Hindlimb muscle (tissue), 1 donor: Measurements from ENCODE around the gene FGFRL1. TPM values are rescaled to one million over a fixed set of nuclear protein-coding genes. Genes with fewer than 3 reads are reported as not detected.
"Not testable (repeated sequence)": the region's sequence is repeated elsewhere in the genome, so short reads cannot be mapped to it uniquely, and the experiment has no call there.

ENCODE experiments used
- DNase-seq: peaks from one replicate; pipeline ENCODE4 v3.0.0-alpha.2; 2013
- polyA plus RNA-seq: library from polyadenylated mRNA; unstranded; fragments of 120-200 nt; gene quantifications from one replicate; pipeline ENCODE4 v1.2.1, GENCODE V29; 2013; ENCODE audit not compliant: insufficient read length

FGFRL1 gene
- polyA plus RNA-seq, 1 donor, result 297 TPM

DNA sequence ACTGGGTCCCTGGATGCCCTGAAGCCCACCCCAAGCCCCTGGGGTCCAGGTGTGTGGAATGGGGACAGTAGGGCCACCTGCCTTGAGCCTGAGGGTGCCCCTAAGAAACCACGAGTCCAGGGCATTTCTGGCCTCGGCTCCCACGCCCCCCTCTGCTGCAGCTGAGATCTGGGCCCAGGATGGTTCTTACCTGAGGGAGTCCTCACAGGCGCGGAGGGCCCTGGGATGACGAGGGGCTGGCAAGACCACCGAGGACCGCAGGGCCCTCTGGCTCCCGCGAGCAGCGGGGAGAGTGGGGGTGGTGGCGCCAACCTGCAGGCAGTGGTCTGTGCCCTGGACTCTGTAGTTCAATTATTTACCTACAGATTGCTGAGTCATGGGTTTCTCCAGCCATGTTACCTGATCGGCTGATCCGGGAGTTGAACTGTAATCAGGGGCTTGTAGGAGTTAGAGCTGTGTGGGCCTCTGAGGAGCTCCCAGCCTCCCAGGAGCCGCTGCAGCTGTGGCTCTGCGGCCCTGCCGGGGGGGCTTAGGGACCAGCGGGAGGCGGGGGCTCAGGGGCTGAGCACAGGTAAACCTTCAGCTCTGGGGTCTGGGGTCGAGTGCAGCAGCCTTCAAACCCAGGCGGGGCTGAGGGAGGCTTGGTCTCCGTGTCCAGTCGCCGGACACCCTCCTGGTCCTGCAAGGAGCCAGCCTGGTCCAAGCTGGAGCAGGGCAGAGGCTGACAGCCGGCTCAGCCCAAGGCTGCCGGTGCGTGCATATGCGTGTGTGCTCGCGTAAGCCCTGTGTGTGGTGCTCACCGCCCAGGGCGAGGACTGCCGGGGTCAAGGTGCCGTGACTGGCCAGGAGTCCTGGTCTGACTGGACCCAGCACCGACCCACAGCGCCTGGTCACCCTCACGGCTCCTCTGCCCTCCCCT lies 18.1 kb upstream of the FGFRL1 start, which contains the start of gene SLC26A1:
Gene SLC26A1 (minus strand): TSS at position 294 of the 919 bp plus-strand sequence. CDS start 1,701 bp downstream, outside the sequence.
- DNase-seq, result no peak

DNA sequence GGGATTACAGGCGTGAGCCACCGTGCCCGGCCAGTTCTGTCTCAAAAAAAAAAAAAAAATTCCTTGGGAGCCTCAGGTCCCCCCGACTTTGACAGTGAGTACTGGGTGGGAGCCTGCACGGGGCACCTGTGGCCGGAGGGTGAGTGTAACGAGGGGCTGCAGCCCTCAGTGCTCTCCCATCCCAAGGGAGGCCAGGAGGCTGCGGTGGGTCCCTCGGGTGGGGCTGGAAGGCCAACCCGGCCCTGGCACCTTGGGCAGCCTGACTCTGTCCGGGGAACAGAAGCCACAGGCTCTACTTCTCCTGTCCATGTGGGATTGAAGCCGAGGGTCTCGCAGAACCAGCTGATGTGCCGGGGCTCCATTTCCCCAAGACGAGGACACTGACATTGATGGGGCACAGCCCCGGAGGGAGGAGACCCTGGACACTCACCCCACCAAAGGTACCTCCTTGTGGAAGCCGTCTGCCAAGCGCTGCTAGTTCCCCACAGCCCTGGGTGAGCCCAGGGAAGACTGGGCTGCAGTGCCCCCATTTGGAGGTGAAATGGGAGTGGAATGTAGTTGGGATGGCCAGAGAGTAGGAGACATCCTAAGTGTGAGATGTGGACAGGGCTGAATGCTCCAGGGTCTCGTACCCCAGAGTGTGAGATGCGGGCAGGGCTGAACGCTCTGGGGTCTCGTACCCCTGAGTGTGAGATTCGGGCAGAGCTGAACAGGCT lies 16.0 kb upstream of the FGFRL1 start:
- no peak for DNase-seq

- no peak for DNase-seq
Measured at GRCh38 chr4:996030-996996, 15.1 kb upstream of the FGFRL1 start.

GRCh38 chr4:996997-997374 lies 14.4 kb upstream of the FGFRL1 start:
- no peak for DNase-seq

DNA sequence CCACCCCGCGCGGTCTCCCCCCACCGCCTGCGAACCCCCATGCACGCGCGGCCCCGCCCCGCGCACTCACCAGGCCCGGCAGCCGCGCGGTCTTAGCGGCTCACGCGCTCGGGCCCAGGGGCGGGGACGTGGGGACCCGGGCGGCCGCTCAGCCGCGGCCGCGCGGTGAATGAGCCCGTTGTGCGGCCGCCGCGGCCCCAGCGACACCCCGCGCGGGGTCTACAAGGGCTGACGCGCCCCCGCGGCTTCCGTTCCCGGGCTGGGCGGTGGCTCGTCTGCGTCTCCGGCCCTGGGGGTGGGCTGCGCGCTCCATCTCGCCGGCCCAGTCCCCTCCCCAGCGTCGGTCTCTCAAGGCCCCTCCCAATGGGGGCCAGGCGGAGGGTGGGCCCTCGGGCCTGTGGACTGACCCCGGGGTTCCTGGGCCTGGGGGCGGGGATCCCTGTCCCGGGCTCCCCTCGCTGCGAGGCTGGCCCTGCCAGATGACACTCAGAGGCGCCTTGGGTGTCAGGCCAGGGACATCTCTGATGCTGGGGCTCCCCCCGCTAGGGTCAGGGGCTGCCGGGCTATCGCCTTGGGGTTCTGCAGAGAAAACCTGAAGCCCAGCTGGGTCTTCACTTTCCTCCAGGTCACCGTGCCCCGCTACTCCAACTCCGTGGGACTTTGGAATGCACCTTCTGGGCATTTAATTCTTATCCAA lies 13.9 kb upstream of the FGFRL1 start:
- no peak for DNase-seq

GRCh38 chr4:998096-998691 lies 13.2 kb upstream of the FGFRL1 start:
- DNase-seq, result no peak

DNA sequence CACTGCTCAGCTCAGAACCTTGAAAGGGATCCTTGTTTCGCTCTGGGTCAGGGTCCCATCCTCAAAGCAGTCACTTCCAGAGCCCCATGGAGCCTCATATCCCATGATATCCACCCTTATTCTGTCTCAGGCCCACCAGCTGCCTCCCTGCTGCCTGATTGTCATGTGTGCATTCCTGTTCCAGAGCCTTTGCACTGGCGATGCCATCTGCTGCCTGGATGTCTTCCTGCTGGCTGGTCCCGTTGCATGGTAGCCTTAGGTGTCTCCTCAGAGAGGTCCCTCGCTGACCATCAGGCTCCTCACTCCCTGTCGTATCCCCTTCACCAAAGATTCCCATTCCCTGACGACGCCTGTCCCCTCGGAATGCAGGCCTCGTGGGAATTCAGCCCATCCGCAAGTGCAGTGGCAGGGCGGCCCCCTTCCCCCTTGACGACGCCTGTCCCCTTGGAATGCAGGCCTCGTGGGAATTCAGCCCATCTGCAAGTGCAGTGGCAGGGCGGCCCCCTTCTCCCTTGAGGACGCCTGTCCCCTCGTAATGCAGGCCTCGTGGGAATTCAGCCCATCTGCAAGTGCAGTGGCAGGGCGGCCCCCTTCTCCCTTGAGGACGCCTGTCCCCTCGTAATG lies 12.1 kb upstream of the FGFRL1 start:
- DNase-seq, result not testable (repeated sequence)

DNA sequence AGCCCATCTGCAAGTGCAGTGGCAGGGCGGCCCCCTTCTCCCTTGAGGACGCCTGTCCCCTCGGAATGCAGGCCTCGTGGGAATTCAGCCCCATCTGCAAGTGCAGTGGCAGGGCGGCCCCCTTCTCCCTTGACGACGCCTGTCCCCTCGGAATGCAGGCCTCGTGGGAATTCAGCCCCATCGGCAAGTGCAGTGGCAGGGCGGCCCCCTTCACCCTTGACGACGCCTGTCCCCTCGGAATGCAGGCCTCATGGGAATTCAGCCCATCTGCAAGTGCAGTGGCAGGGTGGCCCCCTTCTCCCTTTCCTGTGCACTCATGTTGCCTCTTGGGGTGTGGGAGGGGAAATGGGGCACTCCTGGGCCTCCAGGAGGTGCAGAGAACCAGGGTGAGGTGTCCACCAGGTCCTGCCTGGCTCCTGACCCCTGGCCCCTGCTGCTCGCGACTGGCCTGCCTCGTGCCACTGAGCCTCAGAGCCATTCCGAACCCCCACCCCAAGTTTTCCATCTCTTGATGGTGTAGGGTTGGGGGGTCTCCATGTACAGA lies 11.5 kb upstream of the FGFRL1 start:
- no peak for DNase-seq

DNA sequence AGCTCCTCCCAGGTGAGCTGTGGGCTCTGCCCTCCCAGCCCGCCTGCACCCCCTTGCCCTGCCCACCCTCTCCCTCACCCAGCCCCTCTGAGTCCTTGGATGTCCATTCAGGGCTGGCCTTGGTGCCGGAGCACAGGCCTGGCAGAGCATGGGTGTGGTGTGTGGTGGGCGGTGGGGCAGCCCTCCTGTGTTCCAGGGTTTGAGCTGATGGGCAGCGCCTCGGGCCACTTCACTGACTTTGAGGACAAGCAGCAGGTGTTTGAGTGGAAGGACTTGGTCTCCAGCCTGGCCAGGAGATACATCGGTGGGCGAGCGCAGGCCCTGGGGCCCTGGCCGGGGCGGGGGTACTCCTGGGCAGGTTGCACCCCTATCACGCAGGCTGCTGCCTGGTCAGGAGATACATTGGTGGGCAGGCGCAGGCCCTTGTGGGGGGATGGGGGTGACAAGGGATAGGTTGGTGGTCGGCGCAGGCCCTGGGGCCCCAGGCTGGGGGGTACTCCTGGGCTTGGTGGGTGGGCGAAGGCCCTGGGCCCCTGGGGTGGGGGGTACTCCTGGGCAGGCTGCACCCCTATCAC lies 10.7 kb upstream of the FGFRL1 start:
- DNase-seq, result no peak

- DNase-seq, result no peak
Measured at GRCh38 chr4:1001561-1002130, 9.8 kb upstream of the FGFRL1 start.

DNA sequence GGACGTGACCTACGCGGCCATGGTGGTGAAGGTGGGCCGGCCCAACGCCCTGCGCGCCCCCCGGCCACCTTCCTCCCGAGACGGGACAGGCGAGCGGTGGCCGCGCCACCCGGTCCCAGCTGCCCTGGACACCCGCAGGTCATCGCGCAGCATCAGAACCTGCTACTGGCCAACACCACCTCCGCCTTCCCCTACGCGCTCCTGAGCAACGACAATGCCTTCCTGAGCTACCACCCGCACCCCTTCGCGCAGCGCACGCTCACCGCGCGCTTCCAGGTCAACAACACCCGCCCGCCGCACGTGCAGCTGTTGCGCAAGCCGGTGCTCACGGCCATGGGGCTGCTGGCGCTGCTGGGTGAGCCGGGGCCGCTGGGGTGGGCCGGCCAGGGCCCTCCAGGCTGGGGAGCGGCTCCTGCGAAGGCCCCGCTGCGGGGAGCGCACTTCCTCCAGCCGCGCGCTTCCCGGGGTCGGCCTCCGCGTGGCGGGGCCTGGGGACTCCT lies 9.2 kb upstream of the FGFRL1 start:
- DNase-seq, result no peak

GRCh38 chr4:1002631-1003251 lies 8.7 kb upstream of the FGFRL1 start:
- DNase-seq, result no peak

GRCh38 chr4:1003271-1004070 lies 8.0 kb upstream of the FGFRL1 start:
- no peak for DNase-seq

- DNase-seq, result no peak
Measured at GRCh38 chr4:1004071-1004418, 7.4 kb upstream of the FGFRL1 start.

DNA sequence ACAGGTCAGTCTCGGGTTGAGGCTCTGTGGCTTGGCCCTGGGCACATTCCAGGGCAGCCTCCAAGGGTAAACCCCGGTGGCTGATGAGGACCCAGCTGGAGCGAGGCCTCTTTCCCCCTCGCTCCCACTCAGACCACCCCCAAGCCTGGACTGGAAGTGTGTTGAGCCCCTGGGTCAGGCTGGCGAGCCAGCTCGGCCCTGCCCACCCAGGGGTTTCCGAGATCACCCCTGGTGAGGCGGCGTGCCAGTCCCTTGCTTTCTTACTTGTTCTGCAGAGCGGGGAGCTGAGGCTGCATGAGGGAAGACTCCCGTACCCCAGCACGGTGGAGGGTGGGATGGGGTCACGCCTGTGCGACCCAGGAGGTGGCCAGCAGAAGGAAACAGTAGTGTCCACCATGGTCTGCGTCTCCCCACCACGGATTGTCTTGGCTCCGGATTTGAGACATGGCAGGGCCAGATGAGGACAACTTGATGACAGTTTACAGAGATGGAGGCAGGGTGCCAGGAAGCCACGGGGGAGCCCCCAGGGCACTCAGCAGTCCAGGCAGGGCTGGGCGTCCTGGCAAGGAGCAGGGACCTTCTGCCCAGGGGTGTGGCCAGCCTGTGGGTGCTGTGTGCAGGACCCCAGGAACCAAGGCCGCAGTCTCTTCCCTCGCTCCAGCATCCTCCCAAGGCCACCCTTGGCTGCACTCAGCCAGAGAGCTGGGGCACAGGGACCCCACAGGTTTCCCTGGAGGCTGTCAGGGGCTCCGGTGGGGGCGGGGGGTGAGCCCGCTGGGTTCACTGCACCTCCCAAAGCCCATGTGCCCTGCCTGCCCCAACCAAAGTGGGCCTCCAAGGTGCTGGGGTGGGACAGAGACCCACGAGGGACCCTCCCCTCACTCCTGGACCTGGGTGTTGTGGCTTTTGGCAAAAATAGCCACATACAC lies 6.6 kb upstream of the FGFRL1 start:
- no peak for DNase-seq

DNA sequence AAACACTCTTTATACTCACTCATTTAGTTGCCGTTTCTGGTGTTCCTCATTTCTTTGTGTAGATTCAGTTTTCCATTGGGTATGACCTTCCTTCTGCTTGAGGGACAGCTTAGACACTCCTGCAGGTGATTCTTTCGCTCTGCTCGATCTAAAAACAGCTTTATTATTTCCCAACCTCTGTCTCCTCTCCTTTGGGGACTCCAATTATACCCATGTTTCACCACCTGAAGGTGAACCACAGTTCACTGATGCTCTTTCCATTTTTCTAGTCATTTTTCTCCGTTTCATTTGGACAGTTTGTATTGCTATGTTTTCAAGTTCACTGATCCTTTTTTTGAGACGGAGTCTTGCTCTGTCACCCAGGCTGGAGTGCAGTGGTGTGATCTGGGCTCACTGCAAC lies 4.6 kb upstream of the FGFRL1 start:
- no peak for DNase-seq

GRCh38 chr4:1008840-1009541 lies 2.4 kb upstream of the FGFRL1 start:
- no peak for DNase-seq
